Peyer's patch (tissue), 4 donors: Measurements from ENCODE around the gene MAGEB2.
"Not testable (repeated sequence)": the region's sequence is repeated elsewhere in the genome, so short reads cannot be mapped to it uniquely, and the experiment has no call there.

ENCODE experiments used
- POLR2A ChIP-seq, 2 donors: fragments of 450-650 bp; IDR thresholded peaks; one replicate each; pipeline ENCODE4 v1.5.1; 2017; ENCODE audit warnings: antibody characterized with exemption in 2 of 2, mild to moderate bottlenecking in 2 of 2, moderate library complexity in 2 of 2
- TF ChIP-seq, protein P1 (sequence below), 6 experiments: fragments of 450-650 bp in 4 of 6; fragments of 200-600 bp in 2 of 6; sonication (generic) in 1 of 6; IDR thresholded peaks; one replicate each; pipeline ENCODE4 v1.5.1; 2017 to 2019; ENCODE audit warnings: antibody characterized with exemption in 6 of 6, mild to moderate bottlenecking in 3 of 6, moderate library complexity in 1 of 6

DNA sequence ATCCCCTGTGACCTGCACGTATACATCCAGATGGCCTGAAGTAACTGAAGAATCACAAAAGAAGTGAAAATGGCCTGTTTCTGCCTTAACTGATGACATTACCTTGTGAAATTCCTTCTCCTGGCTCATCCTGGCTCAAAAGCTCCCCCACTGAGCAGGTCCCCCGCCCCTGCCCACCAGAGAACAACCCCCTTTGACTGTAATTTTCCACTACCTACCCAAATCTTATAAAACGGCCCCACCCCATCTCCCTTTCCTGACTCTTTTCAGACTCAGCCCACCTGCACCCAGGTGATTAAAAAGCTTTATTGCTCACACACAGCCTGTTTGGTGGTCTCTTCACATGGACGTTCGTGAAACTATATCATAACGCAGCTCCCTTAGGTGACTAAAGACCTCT, 21.5 kb upstream of the MAGEB2 start:
- TF ChIP-seq, protein P1, sequence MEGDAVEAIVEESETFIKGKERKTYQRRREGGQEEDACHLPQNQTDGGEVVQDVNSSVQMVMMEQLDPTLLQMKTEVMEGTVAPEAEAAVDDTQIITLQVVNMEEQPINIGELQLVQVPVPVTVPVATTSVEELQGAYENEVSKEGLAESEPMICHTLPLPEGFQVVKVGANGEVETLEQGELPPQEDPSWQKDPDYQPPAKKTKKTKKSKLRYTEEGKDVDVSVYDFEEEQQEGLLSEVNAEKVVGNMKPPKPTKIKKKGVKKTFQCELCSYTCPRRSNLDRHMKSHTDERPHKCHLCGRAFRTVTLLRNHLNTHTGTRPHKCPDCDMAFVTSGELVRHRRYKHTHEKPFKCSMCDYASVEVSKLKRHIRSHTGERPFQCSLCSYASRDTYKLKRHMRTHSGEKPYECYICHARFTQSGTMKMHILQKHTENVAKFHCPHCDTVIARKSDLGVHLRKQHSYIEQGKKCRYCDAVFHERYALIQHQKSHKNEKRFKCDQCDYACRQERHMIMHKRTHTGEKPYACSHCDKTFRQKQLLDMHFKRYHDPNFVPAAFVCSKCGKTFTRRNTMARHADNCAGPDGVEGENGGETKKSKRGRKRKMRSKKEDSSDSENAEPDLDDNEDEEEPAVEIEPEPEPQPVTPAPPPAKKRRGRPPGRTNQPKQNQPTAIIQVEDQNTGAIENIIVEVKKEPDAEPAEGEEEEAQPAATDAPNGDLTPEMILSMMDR (IDR thresholded peaks at IDR 0.05), result not testable (repeated sequence)
- TF ChIP-seq POLR2A (IDR thresholded peaks at IDR 0.05), result not testable (repeated sequence)
